ENCODE results near the gene UPF3A.

GRCh38 chr13:114231886-114232285 lies 49.5 kb upstream of the UPF3A start:
- TF ChIP-seq CTCF (IDR thresholded peaks at IDR 0.05) (no peak), POLR2A (IDR thresholded peaks at IDR 0.05) (no peak)
